GM21526 (cell line): ENCODE data around the gene FKRP.
"Not testable (repeated sequence)": the region's sequence is repeated elsewhere in the genome, so short reads cannot be mapped to it uniquely, and the experiment has no call there.

Experiments
- ATAC-seq: cut with Tn5 transposase; IDR thresholded peaks from one replicate; pipeline ENCODE4 v1.9.1; 2021; ENCODE audit warnings: moderate library complexity; ENCODE audit not compliant: unreplicated experiment, low FRiP score

FKRP gene

DNA sequence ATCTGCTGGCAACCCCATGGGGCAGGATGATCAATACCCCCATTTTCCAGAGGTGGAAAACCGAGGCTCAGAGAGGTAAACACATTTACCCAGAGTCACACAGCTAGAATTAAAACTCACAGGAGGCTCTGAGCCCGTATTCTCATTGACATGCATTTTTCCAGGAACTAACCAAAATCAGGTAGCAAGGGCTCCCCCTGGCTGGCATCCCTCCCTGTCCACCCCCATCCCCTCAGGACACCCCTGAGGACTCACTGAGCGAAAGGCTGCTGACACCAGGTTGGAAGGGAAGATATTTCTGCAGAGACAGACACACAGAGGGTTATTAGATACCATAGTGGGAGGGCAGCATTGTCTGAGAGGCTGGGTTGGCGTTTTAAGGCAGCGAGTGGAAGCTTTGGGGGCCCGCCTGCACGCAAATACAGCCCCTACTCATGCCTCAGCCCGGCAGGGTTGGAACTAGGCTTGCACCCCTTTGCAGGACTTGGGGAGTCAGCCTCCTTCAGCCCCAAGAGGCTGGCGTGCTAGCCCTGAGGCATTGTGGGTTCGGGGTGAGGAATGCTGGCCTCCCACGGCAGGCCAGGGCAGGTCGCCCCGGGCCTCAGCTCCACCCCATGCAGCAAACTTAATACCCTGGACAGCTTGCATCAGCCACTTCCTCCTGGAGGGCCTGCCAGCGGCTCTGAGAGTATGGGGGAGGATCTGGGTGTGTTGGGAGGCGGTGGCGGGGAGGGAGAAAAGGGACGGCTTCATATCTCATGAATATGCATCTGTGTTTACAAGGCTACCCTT lies 38.6 kb downstream of the FKRP start:
- ATAC-seq = no peak

DNA sequence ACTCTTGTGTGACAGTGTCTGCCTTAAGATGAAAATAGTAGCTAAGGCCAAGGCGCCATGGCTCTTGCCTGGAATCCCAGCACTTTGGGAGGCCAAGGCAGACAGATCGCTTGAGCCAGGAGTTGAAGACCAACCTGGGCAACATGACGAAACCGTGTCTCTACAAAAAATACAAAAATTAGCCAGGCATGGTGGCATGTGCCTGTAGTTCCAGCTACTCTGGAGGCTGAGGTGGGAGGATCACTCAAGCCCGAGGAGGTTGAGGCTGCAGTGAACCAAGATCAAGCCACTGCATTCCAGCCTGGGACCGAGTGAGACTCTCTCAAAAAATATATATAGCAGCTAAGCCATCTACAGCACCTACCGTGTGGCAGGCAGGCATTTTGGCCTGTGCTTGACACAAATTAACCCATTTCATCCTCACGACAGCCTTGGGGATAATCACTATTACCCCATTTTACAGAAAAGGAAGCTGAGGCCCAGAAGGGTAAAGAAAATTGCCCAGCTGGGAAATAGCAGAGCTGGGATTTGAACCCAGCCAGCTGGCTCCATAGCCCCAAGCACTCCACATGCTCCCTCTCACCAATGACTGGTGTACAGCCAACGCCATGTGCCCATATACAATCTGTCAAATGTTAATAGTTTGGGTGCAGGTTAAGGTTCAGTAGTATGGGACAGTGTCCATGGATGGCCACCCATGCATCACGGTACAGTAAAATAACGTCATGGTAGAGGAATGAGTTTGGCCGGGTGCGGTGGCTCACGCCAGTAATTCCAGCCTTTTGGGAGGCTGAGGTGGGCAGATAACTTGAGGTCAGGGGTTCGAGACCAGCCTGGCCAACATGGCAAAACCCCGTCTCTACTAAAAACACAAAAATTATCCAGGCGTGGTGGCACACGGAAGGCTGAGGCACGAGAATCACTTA lies 39.5 kb downstream of the FKRP start:
- ATAC-seq = no peak

DNA sequence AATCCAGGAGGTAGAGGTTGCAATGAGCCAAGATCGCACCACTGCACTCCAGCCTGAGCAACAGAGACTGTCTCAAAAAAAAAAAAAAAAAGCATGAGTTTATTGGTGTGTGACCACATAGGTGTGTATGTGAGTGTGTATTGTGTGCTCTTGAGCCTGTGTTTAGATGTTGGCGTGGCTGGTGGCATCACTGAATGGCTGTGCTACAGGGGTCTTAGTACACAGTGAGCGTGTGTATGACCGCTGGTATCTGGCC lies 40.1 kb downstream of the FKRP start:
- ATAC-seq = no peak

DNA sequence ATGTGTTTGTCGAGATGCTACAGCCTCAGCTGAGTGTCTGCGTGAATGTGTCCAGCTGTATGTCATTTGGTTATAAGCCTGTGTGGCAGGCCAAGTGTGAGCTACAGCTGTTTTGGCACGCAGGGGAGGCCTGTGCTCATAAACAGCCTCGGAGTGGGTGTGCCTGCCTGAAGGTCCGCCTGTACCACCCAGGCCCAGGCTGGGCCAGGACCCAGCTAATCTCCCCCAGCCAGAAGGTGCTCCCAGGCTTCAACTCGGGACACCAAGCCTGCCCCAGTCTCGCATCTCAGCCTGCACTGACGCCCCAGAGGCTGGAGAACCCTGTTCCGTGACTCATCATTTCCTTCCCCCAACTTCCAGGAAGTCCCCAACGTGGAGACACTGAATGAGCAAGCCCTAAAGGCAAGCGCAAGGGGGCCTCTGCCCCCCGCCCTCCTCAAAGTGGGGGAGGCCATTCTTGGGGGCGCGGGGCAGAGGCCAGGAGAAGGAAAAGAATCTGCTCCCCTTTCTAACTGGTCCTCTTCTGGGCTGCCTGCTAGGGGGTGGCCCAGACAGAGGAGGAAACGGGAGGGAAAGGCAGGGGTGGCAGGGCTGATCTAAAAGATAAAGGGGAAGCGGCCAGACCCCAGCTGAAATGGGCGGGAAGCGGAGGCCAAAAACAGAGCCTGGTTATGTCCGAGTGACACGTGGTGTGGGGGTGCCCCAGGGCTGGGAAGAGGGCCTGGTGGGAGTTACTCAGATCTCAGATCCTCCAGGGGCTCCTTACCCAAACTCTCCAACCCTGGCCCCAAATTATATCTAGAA lies 40.6 kb downstream of the FKRP start:
- ATAC-seq = no peak

DNA sequence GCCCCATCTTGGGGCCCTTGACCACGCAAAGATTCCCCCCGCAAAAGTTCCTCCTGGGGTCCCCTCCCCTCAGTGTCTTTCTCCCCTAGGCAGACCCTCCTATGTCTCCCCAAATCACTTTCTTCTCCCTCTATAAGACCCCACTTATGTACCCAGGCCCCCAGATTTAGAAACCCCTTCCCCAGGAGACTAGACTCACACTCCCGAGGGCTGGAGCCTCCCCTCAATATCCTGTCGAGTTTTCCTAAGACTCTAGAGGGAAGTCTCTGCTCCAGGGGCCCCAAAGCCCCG lies 41.1 kb downstream of the FKRP start:
- ATAC-seq = no peak

DNA sequence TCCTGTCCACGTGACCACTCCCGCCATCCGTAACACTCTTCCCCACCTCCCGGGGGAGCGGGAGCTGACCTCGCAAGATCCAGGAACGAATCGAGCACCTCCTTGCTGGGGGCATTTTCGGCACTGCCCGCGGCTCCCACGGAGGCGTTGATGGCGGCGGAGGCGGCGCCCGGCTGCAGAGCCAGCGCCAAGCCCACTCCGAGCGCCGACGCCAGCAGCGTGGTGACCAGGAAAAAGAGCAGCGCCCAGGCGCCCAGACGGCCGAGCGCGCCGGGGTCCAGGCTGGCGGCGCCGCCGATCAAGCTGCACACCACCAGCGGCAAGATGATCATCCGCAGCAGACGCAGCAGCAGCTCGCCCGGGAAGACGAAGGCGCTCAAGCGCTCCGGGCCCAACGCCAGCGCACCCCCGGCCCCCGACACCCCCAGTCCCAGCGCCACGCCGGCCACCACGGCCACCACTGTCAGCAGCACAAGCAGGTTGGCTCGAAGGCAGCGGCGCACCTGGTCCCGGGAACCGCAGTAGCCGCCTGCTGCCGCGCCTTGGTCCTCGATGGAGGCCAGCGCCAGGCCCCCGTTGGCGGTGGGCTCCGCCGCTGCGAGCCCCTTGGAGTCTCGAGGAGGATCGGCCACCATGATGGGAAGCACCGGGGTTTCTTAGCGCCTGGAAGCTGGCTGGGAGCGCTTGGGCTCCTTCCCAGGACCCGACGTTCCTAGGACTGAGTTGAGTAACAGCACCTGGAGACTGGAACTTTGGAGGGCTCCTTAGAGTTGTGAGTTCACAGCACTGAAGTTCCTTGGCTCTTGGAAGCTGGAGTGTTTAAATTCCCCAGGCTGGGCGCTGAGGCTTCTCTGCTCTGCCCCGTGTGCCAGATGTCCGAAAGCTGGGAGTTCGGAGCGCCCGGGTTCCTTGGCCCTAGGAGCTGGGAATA lies 41.7 kb downstream of the FKRP start:
- ATAC-seq = no peak

DNA sequence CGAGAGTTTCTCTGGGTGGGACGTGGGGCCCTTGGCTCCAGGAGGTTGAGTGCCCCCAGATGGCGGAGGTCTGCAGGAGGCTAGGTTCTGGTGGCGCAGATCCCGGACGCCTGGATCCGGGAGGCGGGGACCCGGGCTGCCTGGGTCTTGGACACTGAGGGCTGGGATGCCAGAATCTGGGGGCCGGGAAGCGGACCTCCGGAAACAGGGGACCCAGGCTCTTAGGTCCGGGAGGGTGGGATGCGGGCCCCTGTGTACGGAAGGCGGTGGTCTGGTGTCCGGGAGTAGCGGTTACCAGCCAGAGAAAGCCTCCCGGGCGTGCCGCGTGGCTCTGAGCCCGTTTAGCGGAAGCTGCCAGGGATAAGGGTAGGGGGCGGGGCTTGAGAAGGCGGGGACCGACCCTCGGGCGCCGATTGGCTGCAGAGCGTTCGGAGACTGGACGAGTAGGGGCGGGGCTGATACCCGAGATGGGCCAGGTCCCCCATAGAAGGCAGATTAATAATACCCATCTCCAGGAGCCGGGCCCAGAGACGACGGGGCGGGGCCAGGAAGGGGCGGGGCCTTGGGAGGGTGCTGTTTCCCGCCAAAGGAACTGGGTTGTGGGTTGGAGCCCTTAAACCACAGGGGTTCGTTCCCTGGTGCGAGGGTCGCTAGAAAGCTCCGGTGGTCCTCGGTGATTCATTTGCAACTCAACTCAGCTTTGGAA lies 42.6 kb downstream of the FKRP start, which contains the start of gene SLC1A5:
TSS of gene SLC1A5 (minus strand) at position 333 of the 706 bp plus-strand sequence. CDS start 629 bp downstream, outside the sequence.
- ATAC-seq = peak; percentile 64

DNA sequence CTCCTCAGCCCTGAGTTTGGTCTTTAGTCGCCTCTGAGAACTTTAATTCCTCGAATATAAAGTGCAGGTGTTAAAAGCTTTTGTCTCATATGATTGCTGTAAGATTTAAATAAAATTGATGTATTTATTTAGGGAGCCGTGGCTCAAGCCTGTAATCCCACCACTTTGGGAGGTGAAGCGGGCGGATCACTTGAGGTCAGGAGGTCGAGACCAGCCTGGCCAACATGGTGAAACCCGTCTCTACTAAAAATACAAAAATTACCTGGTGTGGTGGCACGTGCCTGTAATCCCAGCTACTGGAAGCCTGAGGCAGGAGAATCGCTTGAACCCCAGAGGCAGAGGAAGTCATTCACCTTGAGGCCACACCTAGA lies 43.1 kb downstream of the FKRP start:
- ATAC-seq = no peak

DNA sequence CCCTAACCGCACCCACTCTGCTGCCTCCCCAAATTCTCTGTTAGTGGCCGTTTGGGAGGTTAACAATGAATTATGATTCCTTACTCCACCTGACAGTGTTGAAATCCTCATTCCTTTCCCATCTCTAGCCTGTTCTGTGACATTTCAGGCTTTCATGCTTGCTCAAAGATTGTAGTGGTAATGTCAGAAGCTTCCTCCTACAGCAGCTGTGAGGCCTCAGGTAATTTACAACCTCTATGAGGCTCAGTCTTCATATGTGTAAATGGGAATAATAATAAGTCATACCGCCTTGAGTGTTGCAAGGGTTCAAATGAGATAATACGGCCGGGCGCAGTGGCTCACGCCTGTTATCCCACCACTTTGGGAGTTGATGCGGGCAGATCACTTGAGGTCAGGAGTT lies 43.5 kb downstream of the FKRP start:
- no peak for ATAC-seq

DNA sequence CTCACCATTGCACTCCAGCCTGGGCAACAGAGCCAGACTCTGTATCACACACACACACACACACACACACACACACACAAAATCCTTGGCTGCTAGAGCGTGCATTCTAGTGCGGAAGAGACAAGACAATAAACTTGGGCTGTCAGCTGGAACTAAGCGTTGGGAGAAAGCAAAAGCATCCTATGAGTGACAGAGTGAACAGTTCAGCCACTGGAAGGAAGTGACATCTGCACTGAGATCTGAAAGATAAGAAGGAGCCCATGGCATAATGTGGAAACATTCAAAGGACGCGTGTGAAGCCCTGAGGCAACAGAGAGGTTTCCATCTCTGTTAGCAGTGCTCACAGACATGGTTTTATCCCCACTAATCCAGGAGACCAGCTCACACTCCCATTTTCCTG lies 46.1 kb downstream of the FKRP start:
- ATAC-seq = no peak

DNA sequence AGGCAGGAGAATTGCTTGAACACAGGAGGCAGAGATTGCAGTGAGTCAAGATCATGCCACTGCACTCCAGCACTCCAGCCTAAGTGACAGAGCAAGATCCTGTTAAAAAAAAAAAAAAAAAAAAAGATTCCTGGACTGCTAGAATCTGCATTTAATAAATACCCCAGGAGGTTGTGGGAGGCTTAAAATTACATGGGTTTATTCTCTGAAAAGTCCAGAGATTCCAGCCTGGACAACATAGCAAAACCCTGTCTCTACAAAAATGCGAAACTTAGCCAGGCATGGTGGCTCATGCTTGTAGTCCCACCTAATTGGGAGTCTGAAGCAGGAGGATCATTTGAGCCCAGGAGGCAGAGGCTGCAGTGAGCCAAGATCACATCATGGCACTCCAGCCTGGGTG lies 52.0 kb downstream of the FKRP start:
- no peak for ATAC-seq

DNA sequence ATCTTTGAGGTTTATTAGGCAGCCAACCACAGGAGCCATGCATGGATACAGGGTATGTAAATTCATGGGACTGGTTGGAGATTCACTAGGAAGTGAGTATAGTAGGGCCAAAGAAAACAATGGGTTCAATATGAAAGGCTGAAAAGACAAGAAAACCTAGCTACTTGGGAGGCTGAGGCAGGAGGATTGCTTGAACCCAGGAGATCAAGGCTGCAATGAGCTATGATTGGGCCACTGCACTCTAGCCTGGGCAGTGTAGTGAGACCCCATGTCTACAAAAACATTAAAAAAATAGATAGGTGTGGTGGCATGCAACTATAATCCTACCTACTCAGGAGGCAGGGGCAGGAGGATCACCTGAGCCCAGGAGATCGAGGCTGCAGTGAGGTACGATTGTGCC lies 52.9 kb downstream of the FKRP start:
- ATAC-seq = no peak

DNA sequence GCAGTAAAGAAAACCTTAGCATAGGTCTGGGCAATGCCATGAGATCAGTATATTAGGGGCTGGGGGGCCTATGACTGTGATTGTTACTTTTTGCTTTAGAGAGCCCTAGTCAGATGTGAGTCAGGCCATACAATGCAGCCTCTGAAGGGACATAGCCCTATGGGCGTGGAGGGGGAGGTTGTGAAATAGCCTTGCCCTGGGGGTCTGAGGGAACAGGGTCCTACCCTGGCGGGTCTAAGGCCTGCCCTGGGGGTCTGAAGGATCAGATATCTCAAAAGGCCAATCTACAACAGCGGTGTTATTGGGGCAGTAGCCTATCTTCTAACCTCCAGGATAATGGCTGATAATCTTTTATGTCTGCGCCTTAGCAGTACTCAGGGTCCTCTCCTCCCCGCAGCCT lies 56.3 kb downstream of the FKRP start:
- no peak for ATAC-seq

DNA sequence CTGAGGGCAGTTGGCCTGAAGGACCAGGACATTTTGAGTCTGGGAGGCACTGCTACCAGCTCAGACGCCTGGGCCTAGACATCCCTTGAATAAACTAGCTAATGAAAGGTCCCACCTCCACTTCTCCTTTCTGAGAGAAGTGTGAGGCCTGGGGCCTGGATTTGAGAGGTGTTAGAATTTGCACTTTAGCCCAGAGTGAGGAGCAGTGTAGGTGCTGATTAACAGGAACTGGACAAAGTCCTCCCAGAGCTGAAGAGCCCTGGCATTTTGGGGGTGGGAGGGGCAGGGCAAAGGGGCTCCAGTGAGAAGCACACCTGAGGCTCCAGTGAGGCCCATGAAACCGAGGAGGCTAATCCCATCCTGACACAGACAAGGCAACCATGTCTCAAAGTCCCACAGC lies 57.7 kb downstream of the FKRP start:
- no peak for ATAC-seq

DNA sequence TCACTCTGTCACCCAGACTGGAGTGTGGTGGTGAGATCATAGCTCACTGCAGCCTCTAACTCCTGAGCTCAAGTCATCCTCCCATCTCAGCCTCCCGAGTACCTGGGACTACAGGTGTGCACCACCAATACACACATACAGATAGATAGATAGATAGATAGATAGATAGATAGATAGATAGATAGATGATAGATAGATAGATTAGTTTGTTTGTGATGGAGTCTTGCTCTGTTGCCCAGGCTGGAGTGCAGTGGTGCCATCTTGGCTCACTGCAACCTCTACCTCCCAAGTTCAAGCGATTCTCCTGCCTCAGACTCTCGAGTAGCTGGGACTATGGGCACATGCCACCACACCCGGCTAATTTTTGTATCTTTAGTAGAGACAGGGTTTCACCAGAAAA lies 58.6 kb downstream of the FKRP start:
- not testable (repeated sequence) for ATAC-seq

DNA sequence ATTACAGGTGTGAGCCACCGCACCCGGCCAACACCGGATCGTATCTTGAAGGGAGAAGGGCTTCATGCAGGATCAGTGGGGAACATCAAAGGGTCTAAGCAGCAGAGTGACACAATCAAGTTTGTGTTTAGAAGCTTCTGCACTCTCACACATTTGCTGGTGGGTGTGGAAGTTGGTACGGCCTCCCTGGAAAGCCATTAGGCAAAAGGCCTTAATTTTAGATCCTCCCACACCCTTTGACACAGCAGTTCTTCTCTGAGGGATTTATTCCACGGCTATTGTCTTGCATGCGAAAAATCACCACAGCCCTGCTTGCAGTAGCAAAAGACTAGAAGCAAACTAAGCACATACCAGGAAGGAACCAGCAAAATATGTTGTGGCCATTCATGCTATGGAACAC lies 60.8 kb downstream of the FKRP start:
- ATAC-seq = no peak
